K562 (cell line): ENCODE results near the gene CXCL14. TPM values are rescaled to one million over a fixed set of nuclear protein-coding genes. Genes with fewer than 3 reads are reported as not detected.

Experiments
- ATAC-seq: fragments of 200-7000 bp; cut with Tn5 transposase; 3 replicates; pipeline ENCODE4 v1.9.1; 2020; ENCODE audit warnings: moderate library complexity
- BruUV-seq: library from RNA; stranded (reverse); fragments of 400-500 nt; replicated peaks from 2 replicates; lab custom pipeline; 2021; lab: Mats Ljungman, UMichigan
- CTCF ChIA-PET: fragments of 300-600 bp; formaldehyde crosslinking; extraction: SDS; loops from one replicate; lab custom pipeline; 2021; ENCODE audit warnings: low intra/inter-chr PET ratio; lab: Yijun Ruan, JAX
- POLR2A ChIA-PET: fragments of 300-600, 350-650 bp; sonication (Branson Sonifier 250); formaldehyde crosslinking; extraction: SDS; loops from one replicate; lab custom pipeline; 2021; ENCODE audit warnings: antibody characterized with exemption, inconsistent platforms; lab: Yijun Ruan, JAX
- DNase-seq, 4 experiments: peaks; one replicate each; pipeline versions ENCODE4 v3.0.0 to v3.0.0-alpha.2; 2011 to 2018; ENCODE audit warnings: low spot score in 3 of 4, mixed read lengths in 3 of 4; ENCODE audit errors: extremely low read depth in 1 of 4
- FAIRE-seq: peaks from 2 replicates; lab custom pipeline; 2011; peaks lifted over from hg19 to GRCh38; lab: Jason Lieb, UNC
- H2AFZ ChIP-seq: 2 replicates; pipeline ENCODE4 v1.6.0; 2011; ENCODE audit warnings: low read depth, low read length, control low read depth, inconsistent platforms
- H3K27ac ChIP-seq: fragments of 200-600 bp; 3 replicates; pipeline ENCODE4 v1.8.0; 2011; ENCODE audit warnings: low read depth, mild to moderate bottlenecking, control low read depth, inconsistent platforms, low read length, moderate library complexity, mixed read lengths; ENCODE audit errors: extremely low read depth
- H3K27me3 ChIP-seq, 2 experiments: fragments of 300-600 bp in 1 of 2; 2 replicates in 1 of 2; 3 replicates in 1 of 2; pipeline versions ENCODE4 v1.6.0 to v1.8.0; 2011; ENCODE audit warnings: inconsistent platforms in 2 of 2, low read length in 2 of 2, mild to moderate bottlenecking in 1 of 2, mixed read lengths in 1 of 2, moderate library complexity in 1 of 2; ENCODE audit not compliant: control insufficient read depth in 2 of 2, insufficient read depth in 2 of 2
- H3K36me3 ChIP-seq: fragments of 300-600 bp; 3 replicates; pipeline ENCODE4 v1.8.0; 2011; ENCODE audit warnings: mild to moderate bottlenecking, low read length, inconsistent platforms; ENCODE audit not compliant: control insufficient read depth, insufficient read depth
- H3K4me1 ChIP-seq, 2 experiments: fragments of 200-600 bp in 1 of 2; replicated peaks in 1 of 2; 2 replicates in 1 of 2; 3 replicates in 1 of 2; pipeline versions ENCODE4 v1.5.1 to v1.8.0; 2011; ENCODE audit warnings: inconsistent platforms in 2 of 2, low read length in 2 of 2, mild to moderate bottlenecking in 1 of 2, mixed read lengths in 1 of 2, moderate library complexity in 1 of 2; ENCODE audit not compliant: control insufficient read depth in 2 of 2, insufficient read depth in 2 of 2
- H3K4me2 ChIP-seq: 2 replicates; pipeline ENCODE4 v1.6.1; 2011; ENCODE audit warnings: low read length, control low read depth, inconsistent platforms, mixed read lengths; ENCODE audit not compliant: insufficient read depth
- H3K4me3 ChIP-seq: fragments of 200-600 bp; sonication (generic), shearing (Covaris generic); 2 replicates; pipeline ENCODE4 v1.5.1; 2016; ENCODE audit warnings: control low read depth, inconsistent platforms
- H3K79me2 ChIP-seq: fragments of 200-600 bp; 3 replicates; pipeline ENCODE4 v1.8.0; 2011; ENCODE audit warnings: low read length, inconsistent platforms; ENCODE audit not compliant: control insufficient read depth, insufficient read depth
- H3K9ac ChIP-seq, 2 experiments: 2 replicates each; pipeline versions ENCODE4 v1.6.0 to v1.6.1; 2011; ENCODE audit warnings: low read depth in 2 of 2, low read length in 2 of 2, control low read depth in 1 of 2, inconsistent platforms in 1 of 2, mild to moderate bottlenecking in 1 of 2, mixed read lengths in 1 of 2; ENCODE audit not compliant: insufficient read depth in 1 of 2
- H3K9me1 ChIP-seq: one replicate; pipeline ENCODE4 v1.6.0; 2011; ENCODE audit warnings: inconsistent platforms, mild to moderate bottlenecking, low read length, moderate library complexity; ENCODE audit not compliant: control insufficient read depth, insufficient read depth
- H3K9me3 ChIP-seq: replicated peaks from 2 replicates; pipeline ENCODE4 v1.5.1; 2011; ENCODE audit warnings: low read depth, low read length, inconsistent platforms; ENCODE audit not compliant: control insufficient read depth, insufficient read depth
- H4K20me1 ChIP-seq: replicated peaks from 2 replicates; pipeline ENCODE4 v1.6.1; 2011; ENCODE audit warnings: low read length, inconsistent platforms, mixed read lengths; ENCODE audit not compliant: control insufficient read depth, insufficient read depth
- BMI1 ChIP-seq: fragments of 150-350 bp; IDR thresholded peaks from 2 replicates; pipeline ENCODE4 v1.6.1; 2014; ENCODE audit warnings: low read length
- CREB1 ChIP-seq, 2 experiments: sonication (generic) in 1 of 2; formaldehyde crosslinking in 1 of 2; IDR thresholded peaks; 2 replicates each; pipeline versions ENCODE4 v1.6.1 to v1.8.0; 2012 to 2022; ENCODE audit warnings: inconsistent platforms in 1 of 2, mild to moderate bottlenecking in 1 of 2, missing genetic modification reagents in 1 of 2, moderate library complexity in 1 of 2
- DPF2 ChIP-seq: fragments of 450-650 bp; IDR thresholded peaks from 2 replicates; pipeline ENCODE4 v1.6.1; 2016
- E2F6 ChIP-seq, 2 experiments: IDR thresholded peaks; 2 replicates each; pipeline ENCODE4 v1.6.1; 2011; ENCODE audit warnings: borderline replicate concordance in 1 of 2, control low read depth in 1 of 2, low read depth in 1 of 2, low read length in 1 of 2, mild to moderate bottlenecking in 1 of 2, mixed read lengths in 1 of 2, moderate library complexity in 1 of 2; ENCODE audit not compliant: insufficient read depth in 1 of 2, insufficient read length in 1 of 2, poor library complexity in 1 of 2, severe bottlenecking in 1 of 2; ENCODE audit errors: extremely low read depth in 1 of 2
- JUND ChIP-seq, 2 experiments: IDR thresholded peaks; 2 replicates in 1 of 2; 3 replicates in 1 of 2; pipeline ENCODE4 v1.6.1; 2011; ENCODE audit warnings: borderline replicate concordance in 2 of 2, low read depth in 2 of 2, low read length in 2 of 2, improper control_type of control experiment in 1 of 2, missing biosample characterization in 1 of 2, missing genetic modification characterization in 1 of 2, missing genetic modification reagents in 1 of 2
- PPARD ChIP-seq: fragments of 250-450 bp; sonication (Bioruptor Pico); IDR thresholded peaks from 2 replicates; pipeline ENCODE4 v1.8.0; 2022; ENCODE audit warnings: inconsistent platforms, mild to moderate bottlenecking, moderate library complexity
- SUPT5H ChIP-seq: fragments of 450-650 bp; IDR thresholded peaks from 2 replicates; pipeline ENCODE4 v1.6.1; 2016
- ZNF277 ChIP-seq: fragments of 250-450 bp; sonication (Bioruptor Pico); IDR thresholded peaks from 2 replicates; pipeline ENCODE4 v1.8.0; 2022; ENCODE audit warnings: inconsistent platforms, mild to moderate bottlenecking, moderate library complexity, borderline replicate concordance
- ZNF766 ChIP-seq: fragments of 200-800 bp; sonication (Bioruptor generic); conservative IDR thresholded peaks from 2 replicates; pipeline ENCODE4 v1.6.1; 2016; ENCODE audit warnings: missing genetic modification characterization, missing compliant biosample characterization
- WGBS: fragments of 100-300 bp; shearing (Covaris generic); methylation state at CpG from one replicate; pipeline ENCODE4 v1.1.6; 2016; ENCODE audit warnings: low coverage, mixed read lengths; ENCODE audit not compliant: insufficient coverage; ENCODE audit errors: missing lambda C conversion rate; 5-methylcytosine and 5-hydroxymethylcytosine counted together
- in situ Hi-C: fragments of 300-500 bp; cut with MboI; formaldehyde crosslinking; loops from 4 replicates; pipeline ENCODE4 v1.15.0; 2018; ENCODE audit warnings: inconsistent platforms, mixed read lengths
- intact Hi-C: fragments of 100-400 bp; cut with micrococcal nuclease; formaldehyde crosslinking; loops from 2 replicates; pipeline ENCODE4 v1.14.2; 2022
- polyA plus RNA-seq, 8 experiments: library from polyadenylated mRNA; depleted of rRNA in 4 of 8; stranded (reverse) in 5 of 8; unstranded in 3 of 8; fragments of >200 nt; fragmentation: Nextera tagmentation in 2 of 8; fragmentation: Illumina TruSeq in 1 of 8; extraction: Ambion mirVana in 2 of 8; extraction: Trizol in 1 of 8; gene quantifications; 2 replicates each; pipeline versions ENCODE4 v1.2.1 to v1.2.3, GENCODE V29; 2011 to 2014; ENCODE audit warnings: inconsistent platforms in 1 of 8, missing spikeins in 1 of 8
- total RNA-seq, 7 experiments: library from RNA; depleted of rRNA in 6 of 7; stranded (reverse); fragments of >200 nt in 6 of 7; fragmentation: Illumina TruSeq in 2 of 7; extraction: Trizol in 2 of 7; gene quantifications; 2 replicates each; pipeline versions ENCODE4 v1.2.1 to v1.2.3, GENCODE V29; 2011 to 2021; ENCODE audit warnings: low replicate concordance in 1 of 7

The CXCL14 gene
- total and polyA plus RNA-seq, 9 of the 15 experiments (the other 6 are each of a cell fraction or from before 2014, with no cell fraction given): not detected

GRCh38 chr5:135589152-135589551 lies 10.4 kb upstream of the CXCL14 start:
- H3K79me2 ChIP-seq: no peaks in the 10 kb centered on the region
- H4K20me1 ChIP-seq: no peaks in the 10 kb centered on the region
- H3K36me3 ChIP-seq: no peaks in the 10 kb centered on the region
- no peak overlapping the region for H2AFZ ChIP-seq
- FAIRE-seq (no peak), DNase-seq (no peak), ATAC-seq (no peak)
- ChIA-PET CTCF (no interaction called here), POLR2A (no interaction called here)
- intact Hi-C loops (no loop called here), in situ Hi-C loops (no loop called here)
- no TSS peak for BruUV-seq
- H3K9ac ChIP-seq: no peak overlapping the region
- H3K4me3 ChIP-seq: no peak overlapping the region
- H3K27me3 ChIP-seq: peaks cover 0 to 36% of the 10 kb centered on the region in 2 experiments; a peak in 2 of 5 replicates
- no peaks in the 10 kb centered on the region for H3K9me1 ChIP-seq
- no peaks in the 10 kb centered on the region for H3K9me3 ChIP-seq
- no peak overlapping the region for H3K27ac ChIP-seq
- H3K4me2 ChIP-seq: no peak overlapping the region
- no peaks in the 10 kb centered on the region for H3K4me1 ChIP-seq
- 15% methylated on average over 3 of the region's 3 CpGs for WGBS
- TF ChIP-seq DPF2 (no peak), PPARD (CRISPR knock-in tag) (no peak), CREB1 (IDR thresholded peaks at IDR 0.05) (no peak), CREB1 (CRISPR knock-in tag; IDR thresholded peaks at IDR 0.05) (no peak), BMI1 (no peak), E2F6 (IDR thresholded peaks at IDR 0.05; ENCODE audit: borderline replicate concordance in 1 of 2, extremely low read depth in 1 of 2, insufficient read depth in 1 of 2, insufficient read length in 1 of 2, low read depth in 1 of 2, low read length in 1 of 2, poor library complexity in 1 of 2, severe bottlenecking in 1 of 2) (peak in 1 of 2 experiments; percentile 15), ZNF766 (no peak), JUND (IDR thresholded peaks at IDR 0.05; ENCODE audit: borderline replicate concordance, low read depth, low read length) (no peak), JUND (tag; IDR thresholded peaks at IDR 0.05; ENCODE audit: borderline replicate concordance, low read depth, low read length) (no peak), SUPT5H (no peak), ZNF277 (CRISPR knock-in tag) (no peak)
